Measurements from ENCODE around the gene ERRFI1.

The ERRFI1 gene

GRCh38 chr1:8042134-8042533 lies 16.0 kb upstream of the ERRFI1 start:
- no peak for DNase-seq (ENCODE audit: low read depth)
- H3K4me3 ChIP-seq (ENCODE audit: low read depth, low read length), result no peak overlapping the region
- no peak for TF ChIP-seq CTCF (IDR thresholded peaks at IDR 0.05; ENCODE audit: control insufficient read depth, extremely low read depth, insufficient read depth)

- peak; percentile 78 for DNase-seq (ENCODE audit: low read depth)
- H3K4me3 ChIP-seq (ENCODE audit: low read depth, low read length), result no peak overlapping the region
- TF ChIP-seq CTCF (IDR thresholded peaks at IDR 0.05; ENCODE audit: control insufficient read depth, extremely low read depth, insufficient read depth), result no peak
Observed at GRCh38 chr1:8040586-8040985, 14.5 kb upstream of the ERRFI1 start.

- DNase-seq (ENCODE audit: low read depth), result no peak
- TF ChIP-seq CTCF (IDR thresholded peaks at IDR 0.05; ENCODE audit: control insufficient read depth, extremely low read depth, insufficient read depth), result no peak
- no peak overlapping the region for H3K4me3 ChIP-seq (ENCODE audit: low read depth, low read length)
Observed at GRCh38 chr1:8039071-8039470, 13.0 kb upstream of the ERRFI1 start.

- DNase-seq (ENCODE audit: low read depth), result no peak
- H3K4me3 ChIP-seq (ENCODE audit: low read depth, low read length), result no peak overlapping the region
- no peak for TF ChIP-seq CTCF (IDR thresholded peaks at IDR 0.05; ENCODE audit: control insufficient read depth, extremely low read depth, insufficient read depth)
Observed at GRCh38 chr1:8035289-8035688, 9.2 kb upstream of the ERRFI1 start.

- no peak overlapping the region for H3K4me3 ChIP-seq (ENCODE audit: low read depth, low read length)
- no peak for TF ChIP-seq CTCF (IDR thresholded peaks at IDR 0.05; ENCODE audit: control insufficient read depth, extremely low read depth, insufficient read depth)
- DNase-seq (ENCODE audit: low read depth), result no peak
Observed at GRCh38 chr1:8033322-8033721, 7.2 kb upstream of the ERRFI1 start.

- DNase-seq (ENCODE audit: low read depth), result no peak
- H3K4me3 ChIP-seq (ENCODE audit: low read depth, low read length), result no peak overlapping the region
- TF ChIP-seq CTCF (IDR thresholded peaks at IDR 0.05; ENCODE audit: control insufficient read depth, extremely low read depth, insufficient read depth), result no peak
Observed at GRCh38 chr1:8032366-8032910, 6.3 kb upstream of the ERRFI1 start.

- no peak for DNase-seq (ENCODE audit: low read depth)
- peak; percentile 69 for TF ChIP-seq CTCF (IDR thresholded peaks at IDR 0.05; ENCODE audit: control insufficient read depth, extremely low read depth, insufficient read depth)
- no peak overlapping the region for H3K4me3 ChIP-seq (ENCODE audit: low read depth, low read length)
Observed at GRCh38 chr1:8031176-8031785, 5.2 kb upstream of the ERRFI1 start.
